Tibial nerve (tissue), 4 donors: ENCODE data around the gene CUL1.

Experiments
- CTCF ChIP-seq, 5 experiments: fragments of 200-600 bp in 3 of 5; fragments of 450-650 bp in 2 of 5; sonication (generic) in 3 of 5; IDR thresholded peaks; one replicate each; pipeline ENCODE4 v1.5.1; 2016 to 2019; ENCODE audit warnings: antibody characterized with exemption in 5 of 5, mild to moderate bottlenecking in 3 of 5, moderate library complexity in 2 of 5
- EP300 ChIP-seq, 2 donors: sonication (generic); formaldehyde crosslinking; IDR thresholded peaks; one replicate each; pipeline ENCODE4 v1.6.1; 2017; ENCODE audit warnings: antibody characterized with exemption in 2 of 2, mild to moderate bottlenecking in 1 of 2

GRCh38 chr7:148809856-148810255, 111.2 kb downstream of the CUL1 start:
- no peak for TF ChIP-seq CTCF (IDR thresholded peaks at IDR 0.05)
- no peak for TF ChIP-seq EP300 (IDR thresholded peaks at IDR 0.05)
